ENCODE results near the gene IL1RN. TPM values are rescaled to one million over a fixed set of nuclear protein-coding genes. Genes with fewer than 3 reads are reported as not detected.

Gene IL1RN
- total and polyA plus RNA-seq, 2 of the 8 experiments (the other 6 are each of a cell fraction or from before 2014, with no cell fraction given) = not detected

DNA sequence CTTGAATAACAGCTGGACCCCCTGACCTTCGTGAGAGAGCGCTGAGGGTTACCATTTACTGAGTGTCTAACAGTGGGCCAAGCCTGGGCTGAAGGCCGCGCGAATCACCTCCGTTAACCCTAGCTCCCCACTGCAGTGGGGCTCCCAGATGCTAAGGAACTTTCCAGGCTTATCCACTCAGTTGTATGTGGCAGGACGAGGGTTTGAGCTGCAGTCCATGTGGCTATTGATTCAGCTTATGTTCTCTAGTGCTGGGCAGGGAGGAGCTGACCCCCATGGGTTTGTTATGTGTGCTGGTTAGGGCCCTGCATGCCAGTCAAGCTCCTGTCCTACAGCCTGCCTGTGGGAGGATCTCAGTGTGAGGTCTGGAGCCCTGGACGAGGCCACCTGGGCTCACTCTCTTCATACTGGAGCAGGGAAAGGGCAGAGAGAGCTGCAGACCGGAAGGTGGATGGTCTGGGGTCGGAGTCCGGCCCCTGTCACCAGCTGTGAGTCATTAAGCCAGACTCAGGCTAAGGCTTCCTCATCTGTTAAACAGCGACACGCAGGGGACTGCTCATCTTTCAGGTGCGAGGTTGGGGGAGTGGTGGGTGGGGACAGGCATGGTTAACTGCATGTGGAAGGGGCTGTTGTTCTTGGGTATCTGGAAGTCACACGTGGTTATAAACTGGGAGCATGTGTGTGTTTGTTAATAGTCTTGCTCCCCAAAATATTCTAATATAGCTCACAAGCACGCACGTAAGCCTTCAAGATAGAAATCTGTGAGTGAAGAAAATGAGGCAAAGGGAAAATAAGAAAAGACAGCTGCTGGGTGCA, 52.9 kb downstream of the IL1RN start:
- Histone ChIP-seq H4K5ac (ENCODE audit: insufficient read length, low read depth, low read length) (no peak overlapping the region), H3K4me3 (ENCODE audit: extremely low read depth in 1 of 4, insufficient read depth in 2 of 4, low read depth in 3 of 4, low read length in 4 of 4) (no peak overlapping the region), H4K8ac (ENCODE audit: extremely low read depth, insufficient read depth, low read length) (no peak overlapping the region), H2BK5ac (ENCODE audit: low read depth, low read length) (no peak overlapping the region), H4K91ac (replicated peaks; ENCODE audit: insufficient read length, low read length) (no peak overlapping the region), H3K18ac (ENCODE audit: extremely low read depth, low read length) (no peak overlapping the region), H3K4me1 (replicated peaks in 1 of 4; ENCODE audit: control insufficient read depth in 3 of 4, insufficient read depth in 4 of 4, low read length in 3 of 4) (peaks cover 0 to 6% (median 2%) of the 10 kb centered on the region in 4 experiments; a peak in 3 of 7 replicates), H2AFZ (ENCODE audit: low read length) (no peak overlapping the region), H3K79me1 (ENCODE audit: low read depth, low read length) (no peaks in the 10 kb centered on the region), H3K27ac (ENCODE audit: low read depth, low read length) (no peak overlapping the region), H3K4me2 (ENCODE audit: insufficient read depth in 1 of 2, low read depth in 2 of 2, low read length in 2 of 2) (no peak overlapping the region), H2BK12ac (ENCODE audit: low read depth, low read length) (no peak overlapping the region), H2BK15ac (ENCODE audit: low read length) (no peak overlapping the region), H4K20me1 (replicated peaks in 1 of 2; ENCODE audit: control insufficient read depth in 1 of 2, insufficient read depth in 2 of 2, low read length in 2 of 2) (no peaks in the 10 kb centered on the region), H3K4ac (replicated peaks; ENCODE audit: insufficient read length, low read depth, low read length) (no peak overlapping the region), H3K9ac (replicated peaks in 1 of 4; ENCODE audit: extremely low read depth in 1 of 4, low read depth in 3 of 4, low read length in 3 of 4) (no peak overlapping the region), H3K27me3 (replicated peaks in 1 of 4; ENCODE audit: control insufficient read depth in 3 of 4, extremely low read depth in 1 of 4, insufficient read depth in 3 of 4, low read length in 3 of 4) (no peaks in the 10 kb centered on the region), H2AK5ac (ENCODE audit: low read depth, low read length) (no peak overlapping the region), H2BK20ac (ENCODE audit: low read length) (no peak overlapping the region), H3K9me3 (ENCODE audit: insufficient read depth in 2 of 2, low read depth in 1 of 2, low read length in 1 of 2) (no peaks in the 10 kb centered on the region), H3K23me2 (ENCODE audit: low read depth, low read length) (0 out of 2 replicates have a peak, but pooled peaks cover 2% of the 10 kb centered on the region), H3K36me3 (ENCODE audit: control insufficient read depth in 2 of 4, insufficient read depth in 4 of 4, low read length in 3 of 4) (no peaks in the 10 kb centered on the region), H3K56ac (replicated peaks; ENCODE audit: insufficient read length, low read depth, low read length) (no peak overlapping the region), H3K14ac (ENCODE audit: insufficient read length) (no peak overlapping the region), H3K23ac (ENCODE audit: insufficient read length) (no peak overlapping the region), H3K79me2 (ENCODE audit: control insufficient read depth in 1 of 2, insufficient read depth in 2 of 2, low read length in 2 of 2) (no peaks in the 10 kb centered on the region), H2BK120ac (replicated peaks; ENCODE audit: low read depth, low read length) (no peak overlapping the region)
- ChIA-PET POLR2A (ENCODE audit: partially characterized antibody) (interaction anchor here (1.0 kb wide), 1 partner anchor 22 kb away, joined by 3 read pairs; no protein-coding TSS in a partner anchor), CTCF (ENCODE audit: partially characterized antibody) (interaction anchor here (0.7 to 3.9 kb wide), 9 partner anchors 8 to 45 kb away, joined by 3 to 34 read pairs (median 6); no protein-coding TSS in a partner anchor)
- DNase-seq (ENCODE audit: low read depth in 1 of 2, low spot score in 2 of 2) = no peak
- no peak for FAIRE-seq
- WGBS, 2 experiments (ENCODE audit: extremely low coverage in 1 of 2, insufficient coverage in 1 of 2, insufficient read length in 1 of 2, insufficient replicate concordance in 2 of 2, low coverage in 1 of 2, low lambda C conversion rate in 2 of 2, missing lambda C conversion rate in 1 of 2) = 83% methylated on average over 17 of the region's 17 CpGs; no CpG with 5 or more reads in 1 of the 2 experiments
- no peak for TF ChIP-seq TAF7 (optimal IDR thresholded peaks at IDR 0.05; ENCODE audit: borderline replicate concordance, low read depth, low read length)
- TF ChIP-seq, protein P1, sequence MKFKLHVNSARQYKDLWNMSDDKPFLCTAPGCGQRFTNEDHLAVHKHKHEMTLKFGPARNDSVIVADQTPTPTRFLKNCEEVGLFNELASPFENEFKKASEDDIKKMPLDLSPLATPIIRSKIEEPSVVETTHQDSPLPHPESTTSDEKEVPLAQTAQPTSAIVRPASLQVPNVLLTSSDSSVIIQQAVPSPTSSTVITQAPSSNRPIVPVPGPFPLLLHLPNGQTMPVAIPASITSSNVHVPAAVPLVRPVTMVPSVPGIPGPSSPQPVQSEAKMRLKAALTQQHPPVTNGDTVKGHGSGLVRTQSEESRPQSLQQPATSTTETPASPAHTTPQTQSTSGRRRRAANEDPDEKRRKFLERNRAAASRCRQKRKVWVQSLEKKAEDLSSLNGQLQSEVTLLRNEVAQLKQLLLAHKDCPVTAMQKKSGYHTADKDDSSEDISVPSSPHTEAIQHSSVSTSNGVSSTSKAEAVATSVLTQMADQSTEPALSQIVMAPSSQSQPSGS (IDR thresholded peaks at IDR 0.05; ENCODE audit: low read length) = no peak

All from H1 (cell line).